ENCODE results near the gene NIPAL1.
"Not testable (repeated sequence)": the region's sequence is repeated elsewhere in the genome, so short reads cannot be mapped to it uniquely, and the experiment has no call there.

Gene NIPAL1

GRCh38 chr4:48016141-48017107, at the start of gene NIPAL1, which contains the start of gene CNGA1:
Gene NIPAL1 (plus strand): TSS chr4:48016772. CDS start chr4:48016840, 68 bp downstream.
Gene CNGA1 (minus strand): TSS chr4:48016681. CDS start chr4:47952689, 63,992 bp downstream.
- H3K27me3 ChIP-seq (ENCODE audit: control insufficient read depth in 1 of 2, insufficient read depth in 2 of 2, low read length in 2 of 2), result peaks cover 0 to 10% of the 10 kb centered on the region in 2 donors
- H3K27ac ChIP-seq (ENCODE audit: low read depth, low read length), result no peak within 1 kb of the TSS
- peak within 1 kb of the TSS; percentile 69 to 72 for H3K4me3 ChIP-seq (ENCODE audit: low read depth in 1 of 2, low read length in 2 of 2)
- no peak within 1 kb of the TSS for H3K9ac ChIP-seq (ENCODE audit: low read length)
- peaks cover 4% of the 10 kb centered on the region for H3K4me1 ChIP-seq (ENCODE audit: insufficient read depth, low read length)
- no peaks in the 10 kb centered on the region for H3K36me3 ChIP-seq (ENCODE audit: insufficient read depth, low read length)
- no peaks in the 10 kb centered on the region for H3K9me3 ChIP-seq (ENCODE audit: low read length)

GRCh38 chr4:47968847-47969246, 47.7 kb upstream of the NIPAL1 start:
- no peaks in the 10 kb centered on the region for H3K36me3 ChIP-seq (ENCODE audit: insufficient read depth, low read length)
- H3K27me3 ChIP-seq (ENCODE audit: control insufficient read depth in 1 of 2, insufficient read depth in 2 of 2, low read length in 2 of 2), result no peaks in the 10 kb centered on the region
- no peaks in the 10 kb centered on the region for H3K4me1 ChIP-seq (ENCODE audit: insufficient read depth, low read length)
- no peaks in the 10 kb centered on the region for H3K9me3 ChIP-seq (ENCODE audit: low read length)
- H3K27ac ChIP-seq (ENCODE audit: low read depth, low read length), result no peak overlapping the region
- no peak overlapping the region for H3K4me3 ChIP-seq (ENCODE audit: low read depth in 1 of 2, low read length in 2 of 2)
- no peak overlapping the region for H3K9ac ChIP-seq (ENCODE audit: low read length)

- H3K4me1 ChIP-seq (ENCODE audit: insufficient read depth, low read length), result no peaks in the 10 kb centered on the region
- H3K36me3 ChIP-seq (ENCODE audit: insufficient read depth, low read length), result no peaks in the 10 kb centered on the region
- H3K9me3 ChIP-seq (ENCODE audit: low read length), result no peaks in the 10 kb centered on the region
- H3K4me3 ChIP-seq (ENCODE audit: low read depth in 1 of 2, low read length in 2 of 2), result no peak overlapping the region
- H3K27me3 ChIP-seq (ENCODE audit: control insufficient read depth in 1 of 2, insufficient read depth in 2 of 2, low read length in 2 of 2), result no peaks in the 10 kb centered on the region
- no peak overlapping the region for H3K27ac ChIP-seq (ENCODE audit: low read depth, low read length)
- no peak overlapping the region for H3K9ac ChIP-seq (ENCODE audit: low read length)
Measured at GRCh38 chr4:47972181-47972580, 44.4 kb upstream of the NIPAL1 start.

DNA sequence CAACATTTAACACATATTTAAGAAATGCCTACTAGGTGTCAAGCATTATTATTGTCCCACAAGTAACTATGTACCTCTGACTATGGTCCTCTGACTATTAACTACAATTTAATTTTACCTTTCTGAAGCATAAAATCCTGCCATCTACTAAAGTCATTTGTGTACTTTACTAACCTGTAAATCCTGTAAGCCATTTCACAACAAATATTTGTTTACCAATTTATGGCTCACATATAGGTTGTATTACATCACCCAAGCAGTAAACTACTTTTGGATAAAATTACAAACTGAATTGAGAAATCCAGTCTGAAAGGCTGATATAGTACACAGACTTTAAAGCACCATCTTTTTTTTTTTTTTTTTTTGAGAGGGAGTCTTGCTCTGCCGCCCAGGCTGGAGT, 43.9 kb upstream of the NIPAL1 start:
- H3K4me3 ChIP-seq (ENCODE audit: low read depth in 1 of 2, low read length in 2 of 2), result no peak overlapping the region
- H3K9ac ChIP-seq (ENCODE audit: low read length), result no peak overlapping the region
- H3K36me3 ChIP-seq (ENCODE audit: insufficient read depth, low read length), result no peaks in the 10 kb centered on the region
- H3K27me3 ChIP-seq (ENCODE audit: control insufficient read depth in 1 of 2, insufficient read depth in 2 of 2, low read length in 2 of 2), result no peaks in the 10 kb centered on the region
- no peaks in the 10 kb centered on the region for H3K4me1 ChIP-seq (ENCODE audit: insufficient read depth, low read length)
- H3K27ac ChIP-seq (ENCODE audit: low read depth, low read length), result no peak overlapping the region
- H3K9me3 ChIP-seq (ENCODE audit: low read length), result no peaks in the 10 kb centered on the region

DNA sequence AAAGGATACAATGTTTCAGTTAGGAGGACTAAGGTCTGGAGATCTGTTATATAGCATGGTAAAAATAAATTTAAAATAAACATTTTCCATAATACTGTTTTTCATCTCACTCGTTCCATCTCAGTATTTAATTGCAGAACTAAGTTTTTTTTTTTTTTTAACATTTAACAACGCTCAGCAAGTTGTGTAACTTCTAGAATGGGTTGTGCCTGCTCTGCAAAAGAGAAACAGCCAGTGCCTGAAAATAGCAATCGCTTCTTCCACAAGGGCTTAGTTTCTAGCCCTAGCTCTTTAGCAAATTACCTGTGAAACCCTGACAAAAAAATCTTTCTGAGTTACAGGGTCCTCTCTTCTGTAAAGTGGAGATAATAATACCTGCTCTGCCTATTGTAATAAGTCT, 42.0 kb upstream of the NIPAL1 start:
- Histone ChIP-seq H3K9me3 (ENCODE audit: low read length) (no peaks in the 10 kb centered on the region), H3K4me1 (ENCODE audit: insufficient read depth, low read length) (no peaks in the 10 kb centered on the region), H3K27ac (ENCODE audit: low read depth, low read length) (no peak overlapping the region), H3K36me3 (ENCODE audit: insufficient read depth, low read length) (no peaks in the 10 kb centered on the region), H3K27me3 (ENCODE audit: control insufficient read depth in 1 of 2, insufficient read depth in 2 of 2, low read length in 2 of 2) (no peaks in the 10 kb centered on the region), H3K9ac (ENCODE audit: low read length) (no peak overlapping the region), H3K4me3 (ENCODE audit: low read depth in 1 of 2, low read length in 2 of 2) (no peak overlapping the region)

DNA sequence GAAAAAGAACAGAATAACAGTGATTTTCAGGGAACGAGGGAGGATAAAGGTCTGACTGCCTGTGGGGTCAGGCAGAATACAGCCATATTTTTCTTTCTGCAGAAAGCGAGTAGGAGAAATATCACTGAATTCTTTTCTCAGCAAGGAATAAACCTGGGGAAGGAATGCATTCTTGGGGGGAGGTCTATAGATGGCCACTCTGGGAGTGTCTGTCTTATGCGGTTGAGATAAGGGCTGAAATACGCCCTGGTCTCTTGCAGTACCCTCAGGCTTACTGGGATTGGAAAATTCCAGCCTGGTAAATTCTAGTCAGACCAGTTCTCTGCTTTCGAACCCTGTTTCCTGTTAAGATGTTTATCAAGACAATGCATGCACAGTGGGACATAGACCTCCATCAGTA, 26.4 kb upstream of the NIPAL1 start:
- Histone ChIP-seq H3K27ac (ENCODE audit: low read depth, low read length) (no peak overlapping the region), H3K36me3 (ENCODE audit: insufficient read depth, low read length) (no peaks in the 10 kb centered on the region), H3K4me3 (ENCODE audit: low read depth in 1 of 2, low read length in 2 of 2) (no peak overlapping the region), H3K27me3 (ENCODE audit: control insufficient read depth in 1 of 2, insufficient read depth in 2 of 2, low read length in 2 of 2) (no peaks in the 10 kb centered on the region), H3K4me1 (ENCODE audit: insufficient read depth, low read length) (no peaks in the 10 kb centered on the region), H3K9ac (ENCODE audit: low read length) (no peak overlapping the region), H3K9me3 (ENCODE audit: low read length) (no peaks in the 10 kb centered on the region)

- H3K4me3 ChIP-seq (ENCODE audit: low read depth in 1 of 2, low read length in 2 of 2); H3K9ac ChIP-seq (ENCODE audit: low read length); H3K36me3 ChIP-seq (ENCODE audit: insufficient read depth, low read length); H3K9me3 ChIP-seq (ENCODE audit: low read length); H3K27ac ChIP-seq (ENCODE audit: low read depth, low read length); H3K4me1 ChIP-seq (ENCODE audit: insufficient read depth, low read length); H3K27me3 ChIP-seq (ENCODE audit: control insufficient read depth in 1 of 2, insufficient read depth in 2 of 2, low read length in 2 of 2): not testable (repeated sequence)
Measured at GRCh38 chr4:47992475-47992874, 24.1 kb upstream of the NIPAL1 start.

DNA sequence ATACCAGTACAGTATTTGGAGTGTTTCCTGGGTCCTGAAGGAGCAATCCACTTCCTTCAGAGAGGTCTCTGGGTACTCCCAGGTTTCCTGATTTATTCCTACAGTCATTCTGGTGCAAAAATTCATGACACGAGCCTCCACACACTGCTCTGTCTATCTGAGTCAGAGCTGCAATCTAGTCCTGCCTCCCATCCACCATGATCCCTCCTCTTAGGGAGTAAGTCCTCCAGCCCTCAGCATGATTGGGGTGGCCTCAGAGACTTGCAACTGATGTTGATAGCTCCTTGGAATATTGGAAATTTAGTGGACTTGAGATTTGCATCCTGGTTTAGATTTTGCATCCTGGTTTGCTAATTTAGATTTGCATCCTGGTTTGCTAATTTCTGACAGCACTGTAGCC, 20.6 kb upstream of the NIPAL1 start:
- Histone ChIP-seq H3K9ac (ENCODE audit: low read length) (no peak overlapping the region), H3K4me1 (ENCODE audit: insufficient read depth, low read length) (no peaks in the 10 kb centered on the region), H3K9me3 (ENCODE audit: low read length) (no peaks in the 10 kb centered on the region), H3K36me3 (ENCODE audit: insufficient read depth, low read length) (no peaks in the 10 kb centered on the region), H3K27me3 (ENCODE audit: control insufficient read depth in 1 of 2, insufficient read depth in 2 of 2, low read length in 2 of 2) (no peaks in the 10 kb centered on the region), H3K4me3 (ENCODE audit: low read depth in 1 of 2, low read length in 2 of 2) (no peak overlapping the region), H3K27ac (ENCODE audit: low read depth, low read length) (no peak overlapping the region)

DNA sequence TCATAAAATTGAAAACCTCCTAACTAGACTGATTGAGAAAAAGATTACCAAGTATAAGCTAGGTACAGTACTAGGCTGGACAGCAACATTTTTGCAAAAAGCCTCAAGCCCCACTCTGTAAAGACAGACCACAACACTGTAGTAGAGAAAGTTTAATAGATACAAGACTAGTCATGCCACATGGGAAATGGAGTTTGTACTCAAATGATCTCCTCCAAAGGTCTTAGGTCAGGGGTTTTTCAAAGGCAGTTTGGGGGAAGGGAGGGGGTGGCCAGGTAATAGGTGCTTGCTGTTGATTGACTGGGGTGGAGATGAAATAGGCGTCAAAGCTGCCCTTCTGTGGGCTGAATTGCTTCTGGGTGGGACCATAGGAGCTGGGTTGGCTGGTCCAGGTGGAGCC, 14.3 kb upstream of the NIPAL1 start:
- Histone ChIP-seq H3K4me3 (ENCODE audit: low read depth in 1 of 2, low read length in 2 of 2) (no peak overlapping the region), H3K36me3 (ENCODE audit: insufficient read depth, low read length) (no peaks in the 10 kb centered on the region), H3K9ac (ENCODE audit: low read length) (no peak overlapping the region), H3K9me3 (ENCODE audit: low read length) (no peaks in the 10 kb centered on the region), H3K27ac (ENCODE audit: low read depth, low read length) (no peak overlapping the region), H3K27me3 (ENCODE audit: control insufficient read depth in 1 of 2, insufficient read depth in 2 of 2, low read length in 2 of 2) (no peaks in the 10 kb centered on the region), H3K4me1 (ENCODE audit: insufficient read depth, low read length) (no peaks in the 10 kb centered on the region)

DNA sequence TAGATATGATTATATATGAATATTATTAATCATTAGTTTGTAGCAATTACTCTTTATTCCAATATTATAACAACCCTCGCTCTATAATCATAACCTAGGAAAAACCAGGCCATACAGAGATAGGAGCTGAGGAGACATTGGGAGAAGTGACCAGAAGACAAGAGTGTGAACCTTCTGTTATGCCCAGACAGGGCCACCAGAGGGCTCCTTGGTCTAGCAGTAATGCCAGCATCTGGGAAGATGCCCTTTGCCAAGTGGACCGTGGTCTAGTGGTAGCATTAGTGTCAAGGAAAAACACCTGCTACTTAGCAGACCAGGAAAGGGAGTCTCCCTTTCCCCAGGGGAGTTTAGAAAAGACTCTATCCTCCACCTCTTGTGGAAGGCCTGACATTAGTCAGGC, 13.0 kb upstream of the NIPAL1 start:
- not testable (repeated sequence) for H3K4me1 ChIP-seq (ENCODE audit: insufficient read depth, low read length); H3K9ac ChIP-seq (ENCODE audit: low read length); H3K27ac ChIP-seq (ENCODE audit: low read depth, low read length); H3K4me3 ChIP-seq (ENCODE audit: low read depth in 1 of 2, low read length in 2 of 2); H3K27me3 ChIP-seq (ENCODE audit: control insufficient read depth in 1 of 2, insufficient read depth in 2 of 2, low read length in 2 of 2); H3K9me3 ChIP-seq (ENCODE audit: low read length); H3K36me3 ChIP-seq (ENCODE audit: insufficient read depth, low read length)

GRCh38 chr4:48005781-48006180, 10.8 kb upstream of the NIPAL1 start:
- no peaks in the 10 kb centered on the region for H3K27me3 ChIP-seq (ENCODE audit: control insufficient read depth in 1 of 2, insufficient read depth in 2 of 2, low read length in 2 of 2)

More at GRCh38 chr4:48005781-48006180, 10.8 kb upstream of the NIPAL1 start:
- H3K4me3 ChIP-seq (ENCODE audit: low read depth in 1 of 2, low read length in 2 of 2), result no peak overlapping the region
- no peak overlapping the region for H3K27ac ChIP-seq (ENCODE audit: low read depth, low read length)
- H3K9me3 ChIP-seq (ENCODE audit: low read length), result no peaks in the 10 kb centered on the region
- H3K9ac ChIP-seq (ENCODE audit: low read length), result no peak overlapping the region
- no peaks in the 10 kb centered on the region for H3K4me1 ChIP-seq (ENCODE audit: insufficient read depth, low read length)
- no peaks in the 10 kb centered on the region for H3K36me3 ChIP-seq (ENCODE audit: insufficient read depth, low read length)
